HG03108 (cell line): ENCODE data around the gene SIPA1.
A peak's percentile ranks its signal among the peaks of the same experiment; 100 is the strongest.
"Not testable (repeated sequence)": the region's sequence is repeated elsewhere in the genome, so short reads cannot be mapped to it uniquely, and the experiment has no call there.

Experiments used
- ATAC-seq: cut with Tn5 transposase; IDR thresholded peaks from one replicate; pipeline ENCODE4 v1.9.1; 2021; ENCODE audit warnings: moderate library complexity; ENCODE audit not compliant: unreplicated experiment

Gene SIPA1

GRCh38 chr11:65657426-65657825 lies 19.5 kb downstream of the SIPA1 start:
- no peak for ATAC-seq

- ATAC-seq: no peak
These were observed 20.5 kb downstream of the SIPA1 start for GRCh38 chr11:65658174-65659021.

- ATAC-seq: no peak
These were observed 22.1 kb downstream of the SIPA1 start for GRCh38 chr11:65660038-65660437.

GRCh38 chr11:65660908-65661307 lies 23.0 kb downstream of the SIPA1 start:
- not testable (repeated sequence) for ATAC-seq

GRCh38 chr11:65661599-65662246 lies 23.8 kb downstream of the SIPA1 start:
- no peak for ATAC-seq

GRCh38 chr11:65662247-65662798 lies 24.4 kb downstream of the SIPA1 start:
- no peak for ATAC-seq

GRCh38 chr11:65662799-65663638 lies 25.1 kb downstream of the SIPA1 start, which contains the start of gene RELA:
TSS of gene RELA (minus strand) at chr11:65662916. CDS start at chr11:65662832, 84 bp downstream.
- ATAC-seq: peak; percentile 79

GRCh38 chr11:65663639-65664200 lies 25.8 kb downstream of the SIPA1 start:
- peak; percentile 16 for ATAC-seq

GRCh38 chr11:65672180-65672860 lies 34.4 kb downstream of the SIPA1 start:
- no peak for ATAC-seq

- no peak for ATAC-seq
These were observed 35.1 kb downstream of the SIPA1 start for GRCh38 chr11:65672982-65673381.

- no peak for ATAC-seq
These were observed 42.4 kb downstream of the SIPA1 start for GRCh38 chr11:65680192-65680743.

GRCh38 chr11:65683480-65683879 lies 45.6 kb downstream of the SIPA1 start:
- not testable (repeated sequence) for ATAC-seq

- no peak for ATAC-seq
These were observed 48.1 kb downstream of the SIPA1 start for GRCh38 chr11:65685981-65686380.

- not testable (repeated sequence) for ATAC-seq
These were observed 53.9 kb downstream of the SIPA1 start for GRCh38 chr11:65691847-65692246.

- ATAC-seq: no peak
These were observed 54.5 kb downstream of the SIPA1 start for GRCh38 chr11:65692367-65692766.

- ATAC-seq: no peak
These were observed 57.7 kb downstream of the SIPA1 start for GRCh38 chr11:65695459-65696241.

- no peak for ATAC-seq
These were observed 59.1 kb downstream of the SIPA1 start for GRCh38 chr11:65696802-65697552.

- no peak for ATAC-seq
These were observed 60.3 kb downstream of the SIPA1 start for GRCh38 chr11:65698205-65698604.
